Measurements from ENCODE around the gene MYO10. TPM values are rescaled to one million over a fixed set of nuclear protein-coding genes. Genes with fewer than 3 reads are reported as not detected.

Gene MYO10
- total RNA-seq, 1 experiment from 2014 or later = 30.2 TPM

- DNase-seq (ENCODE audit: low read depth) = no peak
Observed at GRCh38 chr5:16712178-16712577, 223.9 kb downstream of the MYO10 start.

GRCh38 chr5:16709691-16710433 lies 226.2 kb downstream of the MYO10 start:
- DNase-seq (ENCODE audit: low read depth) = no peak

- DNase-seq (ENCODE audit: low read depth) = no peak
Observed at GRCh38 chr5:16707869-16708192, 228.3 kb downstream of the MYO10 start.

GRCh38 chr5:16707168-16707868 lies 228.8 kb downstream of the MYO10 start:
- DNase-seq (ENCODE audit: low read depth) = no peak

GRCh38 chr5:16704945-16705344 lies 231.1 kb downstream of the MYO10 start:
- DNase-seq (ENCODE audit: low read depth) = no peak

GRCh38 chr5:16702964-16703363 lies 233.1 kb downstream of the MYO10 start:
- DNase-seq (ENCODE audit: low read depth) = no peak

GRCh38 chr5:16701134-16702099 lies 234.7 kb downstream of the MYO10 start:
- DNase-seq (ENCODE audit: low read depth) = no peak

- DNase-seq (ENCODE audit: low read depth) = no peak
Observed at GRCh38 chr5:16700081-16700480, 236.0 kb downstream of the MYO10 start.

- DNase-seq (ENCODE audit: low read depth) = no peak
Observed at GRCh38 chr5:16695779-16696178, 240.3 kb downstream of the MYO10 start.

- DNase-seq (ENCODE audit: low read depth) = no peak
Observed at GRCh38 chr5:16693879-16694278, 242.2 kb downstream of the MYO10 start.

GRCh38 chr5:16691731-16692130 lies 244.4 kb downstream of the MYO10 start:
- DNase-seq (ENCODE audit: low read depth) = no peak

GRCh38 chr5:16690243-16690852 lies 245.7 kb downstream of the MYO10 start:
- DNase-seq (ENCODE audit: low read depth) = peak; percentile 47

- no peak for DNase-seq (ENCODE audit: low read depth)
Observed at GRCh38 chr5:16687898-16688297, 248.2 kb downstream of the MYO10 start.

- DNase-seq (ENCODE audit: low read depth) = no peak
Observed at GRCh38 chr5:16685069-16685468, 251.0 kb downstream of the MYO10 start.

- DNase-seq (ENCODE audit: low read depth) = no peak
Observed at GRCh38 chr5:16681876-16682275, 254.2 kb downstream of the MYO10 start.

GRCh38 chr5:16679863-16680262 lies 256.2 kb downstream of the MYO10 start:
- no peak for DNase-seq (ENCODE audit: low read depth)

GRCh38 chr5:16679190-16679589 lies 256.9 kb downstream of the MYO10 start:
- DNase-seq (ENCODE audit: low read depth) = no peak

- no peak for DNase-seq (ENCODE audit: low read depth)
Observed at GRCh38 chr5:16675806-16676205, 260.3 kb downstream of the MYO10 start.

GRCh38 chr5:16674750-16675149 lies 261.3 kb downstream of the MYO10 start:
- no peak for DNase-seq (ENCODE audit: low read depth)

GRCh38 chr5:16673241-16674201 lies 262.6 kb downstream of the MYO10 start:
- DNase-seq (ENCODE audit: low read depth) = no peak

GRCh38 chr5:16671208-16671607 lies 264.9 kb downstream of the MYO10 start:
- DNase-seq (ENCODE audit: low read depth) = no peak
